Activated T-cell treated with anti-CD3 and anti-CD28 coated beads for 48 hours (primary cell): ENCODE data around the gene SMAD9.

Experiments
- DNase-seq: peaks from one replicate; pipeline ENCODE4 v3.0.0-alpha.2; 2020; ENCODE audit warnings: low read depth

SMAD9 gene

DNA sequence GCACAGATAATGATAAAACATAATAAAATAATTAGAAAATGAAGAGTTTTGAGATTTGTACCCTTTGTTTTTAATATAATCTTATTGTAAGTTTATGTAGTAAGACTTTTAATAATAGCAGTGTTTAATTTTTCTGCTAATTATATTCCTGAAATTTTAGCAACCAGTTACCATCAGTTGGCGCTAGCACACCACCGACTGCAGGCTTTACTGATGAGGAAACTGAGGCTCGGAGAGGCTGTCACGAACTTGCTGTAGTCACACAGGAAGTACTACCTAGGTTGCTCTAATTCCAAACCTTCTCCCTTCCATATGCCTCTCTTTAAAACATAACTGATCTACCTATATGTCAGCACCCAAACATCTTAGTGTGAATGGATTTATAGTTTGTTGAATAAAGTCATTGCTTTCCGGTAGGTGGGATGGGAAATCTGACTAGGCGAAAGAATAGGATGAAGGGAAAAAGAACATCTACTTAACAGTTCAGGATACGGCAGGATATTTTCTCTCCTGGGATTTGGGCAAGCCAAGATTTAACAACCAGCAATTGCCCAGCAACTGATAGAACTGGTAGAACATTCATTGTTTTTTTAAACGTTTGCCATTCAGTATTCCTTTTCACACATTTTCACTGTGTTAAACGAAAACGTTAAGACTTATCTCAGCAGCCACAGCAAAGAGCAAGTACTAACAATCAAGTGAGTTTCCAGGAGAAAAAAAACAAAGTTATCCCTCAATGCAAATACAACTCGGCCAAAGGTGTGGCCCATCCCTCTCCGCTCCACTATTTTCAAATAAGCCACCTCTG, 101.8 kb downstream of the SMAD9 start:
- DNase-seq, result no peak

DNA sequence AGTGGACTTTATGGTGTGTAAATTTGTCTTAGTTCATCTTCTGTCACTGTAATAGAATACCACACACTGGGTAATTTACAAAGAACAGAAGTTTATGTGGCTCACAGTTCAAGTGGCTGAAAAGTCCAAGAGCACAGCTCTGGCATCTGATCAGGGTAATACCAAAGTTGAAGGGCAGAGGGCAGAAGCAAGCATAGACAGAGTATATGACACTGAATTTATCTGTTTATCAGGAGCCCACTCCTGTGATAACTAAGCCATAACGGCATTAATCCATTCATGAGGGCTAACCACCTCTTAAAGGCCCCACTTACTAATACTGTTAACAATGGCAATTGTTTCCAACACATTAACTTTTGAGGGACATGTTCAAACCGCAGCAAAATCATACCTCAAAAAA, 105.0 kb downstream of the SMAD9 start:
- DNase-seq, result no peak

DNA sequence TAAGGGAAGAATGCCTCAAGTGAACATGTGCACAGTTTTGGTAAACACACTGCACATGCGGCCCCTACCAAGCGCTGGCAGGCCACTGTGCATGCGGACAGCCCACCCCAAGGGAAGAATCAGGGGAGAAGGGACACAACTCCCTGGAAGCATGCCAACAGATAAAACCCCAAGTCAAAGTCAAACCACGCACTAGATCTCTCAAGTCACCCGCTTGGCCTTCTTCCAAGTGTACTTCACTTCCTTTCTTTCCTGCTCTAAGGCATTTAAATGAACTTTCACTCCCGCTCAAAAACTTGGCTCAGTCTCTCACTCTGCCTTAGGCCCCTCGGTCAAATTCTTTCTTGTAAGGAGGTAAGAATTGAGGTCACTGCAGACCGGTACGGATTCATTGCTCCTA, 105.6 kb downstream of the SMAD9 start:
- no peak for DNase-seq

DNA sequence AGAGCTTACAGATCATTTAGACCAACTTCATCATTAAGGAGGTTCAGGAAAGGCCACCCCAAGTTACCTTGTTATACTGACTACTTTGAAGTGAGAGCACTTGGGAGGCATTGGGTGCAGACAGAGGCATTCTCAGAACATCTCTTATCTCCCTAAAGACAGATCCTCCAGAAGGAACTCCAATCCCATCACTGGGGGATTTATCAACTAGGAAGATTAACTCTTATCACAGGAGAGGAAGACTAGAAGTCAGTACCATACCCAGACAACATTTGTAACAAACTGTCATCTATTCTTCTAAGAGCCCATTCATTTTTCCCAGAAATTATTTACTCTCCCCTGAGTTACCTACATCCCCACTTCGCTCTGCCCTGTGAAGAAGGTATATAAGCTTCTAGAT, 106.8 kb downstream of the SMAD9 start:
- no peak for DNase-seq

DNA sequence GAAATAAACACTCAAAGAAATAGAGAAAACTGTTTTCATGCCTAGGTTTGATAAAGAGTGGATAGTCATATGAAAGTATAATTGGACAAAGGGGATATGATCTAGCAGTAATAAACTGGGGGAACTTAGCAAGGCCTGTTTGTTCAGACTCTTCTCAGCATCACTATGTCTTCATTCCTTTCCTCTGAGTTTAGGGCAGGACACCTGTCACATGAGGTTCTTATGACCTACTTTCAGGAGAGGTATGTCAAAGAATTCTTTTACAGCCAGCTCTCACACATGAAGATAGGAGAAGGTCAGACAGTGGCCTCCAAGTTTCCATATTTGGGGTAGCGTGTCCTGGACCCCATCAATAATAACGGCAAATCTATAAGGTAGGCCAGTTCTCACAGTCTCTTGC, 112.4 kb downstream of the SMAD9 start:
- no peak for DNase-seq

DNA sequence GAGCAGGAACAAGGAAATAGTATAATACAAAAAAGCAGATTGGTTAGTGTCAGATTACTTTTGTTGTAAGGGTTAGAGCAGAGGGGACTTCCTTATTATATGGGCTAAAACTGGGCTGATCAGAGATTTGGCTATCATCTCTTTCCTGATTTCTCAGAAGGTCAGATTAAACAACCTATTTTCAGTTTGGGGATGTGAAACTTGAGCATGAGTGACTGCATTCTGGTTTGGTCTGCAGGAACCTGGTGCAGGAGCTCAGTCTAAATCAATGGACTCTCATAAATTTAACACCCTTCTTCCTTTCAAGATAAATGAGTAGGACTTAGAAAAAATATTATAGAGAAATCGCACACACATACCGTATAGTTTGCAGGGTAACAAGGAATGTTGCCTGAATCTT, 113.9 kb downstream of the SMAD9 start:
- DNase-seq, result no peak

DNA sequence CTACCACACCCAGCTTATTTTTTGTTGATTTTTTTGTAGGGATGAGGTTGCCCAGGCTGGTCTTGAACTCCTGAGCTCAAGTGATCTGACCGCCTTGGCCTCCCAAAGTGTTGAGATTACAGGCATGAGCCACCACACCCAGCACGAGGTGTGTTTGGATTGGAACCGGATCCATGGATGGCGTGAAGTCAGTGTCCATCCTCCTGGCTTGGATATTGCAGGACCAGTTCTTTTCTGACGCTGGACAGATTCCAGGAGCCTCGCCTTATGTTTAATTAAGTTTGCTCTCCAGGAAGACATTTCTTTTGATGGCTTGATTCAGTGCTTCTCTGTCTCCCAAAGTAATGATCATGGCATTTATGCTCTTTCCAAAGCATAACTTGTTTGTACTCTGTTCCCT, 115.5 kb downstream of the SMAD9 start:
- no peak for DNase-seq

DNA sequence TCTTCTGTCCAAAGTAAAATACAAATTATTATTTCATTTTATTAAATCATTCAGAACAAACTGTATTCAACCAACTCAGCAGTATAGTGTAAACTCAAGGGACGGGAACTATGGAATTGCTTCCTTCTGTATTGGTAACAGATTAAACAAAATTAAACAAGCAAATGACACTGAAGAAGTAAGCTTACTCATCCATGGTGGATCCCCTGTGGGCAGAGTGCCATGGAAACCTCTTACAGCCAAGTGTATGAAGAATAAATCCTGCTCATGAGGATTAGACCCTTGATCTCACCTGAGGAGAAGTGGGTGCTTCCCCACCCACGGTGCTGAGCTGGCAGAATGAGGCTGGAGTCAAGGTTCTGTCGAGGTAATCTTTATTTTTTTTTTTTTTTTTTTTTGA, 119.0 kb downstream of the SMAD9 start:
- no peak for DNase-seq

DNA sequence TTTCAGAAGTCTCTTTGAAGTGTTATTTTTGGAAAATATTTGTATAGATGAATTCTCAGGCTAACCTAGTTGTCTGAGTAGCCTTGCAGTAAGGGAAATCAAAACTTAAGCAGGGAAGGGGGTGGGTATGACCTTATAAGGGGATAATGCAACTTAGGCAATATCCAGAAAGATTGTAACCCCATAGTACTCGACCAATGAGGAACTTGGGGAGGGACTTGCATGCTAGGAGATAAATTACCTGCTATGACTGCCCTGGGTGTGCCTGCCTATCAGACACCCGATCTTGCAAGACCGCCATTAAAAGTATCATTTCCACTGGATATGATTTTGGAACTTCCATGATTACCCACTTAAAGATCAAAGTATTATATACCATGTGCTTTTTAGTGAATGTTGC, 124.0 kb downstream of the SMAD9 start:
- DNase-seq, result no peak

DNA sequence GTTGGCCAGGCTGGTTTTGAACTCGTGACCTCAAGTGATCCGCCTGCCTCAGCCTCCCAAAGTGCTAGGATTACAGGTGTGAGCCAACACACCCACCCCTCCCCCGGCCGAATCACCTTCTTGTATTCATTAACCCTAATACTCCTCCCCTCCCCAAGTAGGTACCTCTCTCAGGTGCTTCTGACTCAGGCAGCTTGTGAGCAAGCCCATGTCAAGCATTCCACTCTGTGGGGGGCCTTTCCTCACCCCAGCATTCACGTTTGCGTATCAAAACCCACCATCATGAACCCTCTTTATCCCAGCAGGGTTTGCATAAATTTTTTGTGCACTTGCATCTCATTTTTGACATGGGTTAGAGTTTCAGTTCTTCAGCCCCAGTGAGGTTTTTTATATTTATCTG, 124.6 kb downstream of the SMAD9 start:
- DNase-seq, result no peak
